HG02840 (cell line): ENCODE results near the gene GRPR.
"Not testable (repeated sequence)": the region's sequence is repeated elsewhere in the genome, so short reads cannot be mapped to it uniquely, and the experiment has no call there.

Experiments used
- ATAC-seq: cut with Tn5 transposase; IDR thresholded peaks from one replicate; pipeline ENCODE4 v1.9.1; 2021; ENCODE audit warnings: mild to moderate bottlenecking, moderate library complexity, moderate number of reproducible peaks; ENCODE audit not compliant: unreplicated experiment, low FRiP score

The GRPR gene

DNA sequence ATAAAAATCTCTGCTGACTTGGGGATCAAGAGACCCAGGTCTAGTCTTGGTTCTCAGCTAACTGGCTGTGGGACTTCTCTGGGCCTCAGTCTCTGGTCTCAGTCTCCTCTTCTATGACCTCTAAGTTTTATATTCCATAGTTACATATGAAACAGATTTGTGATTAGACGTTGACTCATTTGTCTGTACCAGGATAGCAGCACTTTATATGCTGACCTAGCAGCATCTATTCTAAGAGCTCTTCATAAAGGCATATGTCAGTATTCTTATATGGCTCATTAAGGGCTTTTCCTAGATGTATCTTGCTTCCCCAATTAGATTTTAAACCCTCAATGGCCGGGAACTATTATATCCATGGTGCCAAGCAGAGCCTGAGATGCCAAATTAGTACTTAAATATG, 12.7 kb downstream of the GRPR start:
- ATAC-seq, result no peak

DNA sequence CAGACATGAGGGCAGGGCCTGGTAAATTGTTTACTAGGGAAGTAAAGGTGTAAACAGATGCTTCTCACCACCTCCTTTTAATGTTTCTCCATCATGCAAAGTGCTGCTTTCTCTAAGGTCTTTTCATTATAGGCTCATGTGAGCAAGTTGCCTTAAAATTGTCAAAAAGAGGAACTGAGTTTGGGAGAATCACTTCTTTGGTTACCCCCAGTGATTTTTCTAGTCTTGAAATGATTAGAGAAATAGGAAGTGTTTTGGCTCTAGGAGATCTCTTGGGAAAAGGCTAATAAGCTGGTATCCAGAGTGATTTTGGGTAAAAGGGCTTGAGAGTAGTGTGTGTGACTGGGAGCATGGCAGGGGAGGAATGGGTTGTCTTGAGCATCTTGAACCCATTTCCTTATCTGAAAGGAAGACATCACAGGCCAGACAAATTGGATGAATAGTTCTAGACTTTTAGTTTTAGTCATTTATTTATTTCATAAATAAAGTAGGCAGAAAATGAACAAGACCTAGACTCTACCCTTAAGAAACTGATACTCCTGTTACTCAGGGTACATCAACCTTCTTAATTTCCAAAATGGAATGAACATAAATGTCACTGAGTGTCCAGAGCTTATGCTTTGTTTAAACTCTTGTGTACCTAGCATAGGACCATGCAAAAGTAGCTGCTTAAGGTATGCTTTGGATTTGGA, 14.2 kb downstream of the GRPR start:
- ATAC-seq, result peak; percentile 62

- peak; percentile 23 for ATAC-seq
Measured at GRCh38 chrX:16138108-16138427, 14.7 kb downstream of the GRPR start.

DNA sequence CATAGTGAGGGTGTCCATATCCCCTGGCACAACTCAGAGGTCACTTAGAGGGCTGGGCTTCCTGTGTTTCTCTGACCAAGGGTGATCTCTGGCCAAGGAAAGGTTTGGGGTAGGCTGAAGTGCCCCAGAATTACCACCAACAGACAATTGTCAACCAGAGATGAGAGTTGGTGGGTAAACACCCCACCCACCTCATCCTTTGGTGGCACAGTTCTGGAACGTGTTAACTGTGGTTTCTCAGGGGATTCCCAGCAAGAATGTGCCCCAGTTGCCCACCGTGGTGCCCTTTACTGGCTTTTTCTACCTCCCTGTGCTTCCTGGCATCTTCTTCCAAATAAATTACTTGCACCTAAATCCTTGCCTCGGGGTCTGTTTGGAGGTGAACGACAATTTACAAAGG, 17.1 kb downstream of the GRPR start:
- ATAC-seq, result no peak

GRCh38 chrX:16140983-16141382, 17.6 kb downstream of the GRPR start:
- no peak for ATAC-seq

DNA sequence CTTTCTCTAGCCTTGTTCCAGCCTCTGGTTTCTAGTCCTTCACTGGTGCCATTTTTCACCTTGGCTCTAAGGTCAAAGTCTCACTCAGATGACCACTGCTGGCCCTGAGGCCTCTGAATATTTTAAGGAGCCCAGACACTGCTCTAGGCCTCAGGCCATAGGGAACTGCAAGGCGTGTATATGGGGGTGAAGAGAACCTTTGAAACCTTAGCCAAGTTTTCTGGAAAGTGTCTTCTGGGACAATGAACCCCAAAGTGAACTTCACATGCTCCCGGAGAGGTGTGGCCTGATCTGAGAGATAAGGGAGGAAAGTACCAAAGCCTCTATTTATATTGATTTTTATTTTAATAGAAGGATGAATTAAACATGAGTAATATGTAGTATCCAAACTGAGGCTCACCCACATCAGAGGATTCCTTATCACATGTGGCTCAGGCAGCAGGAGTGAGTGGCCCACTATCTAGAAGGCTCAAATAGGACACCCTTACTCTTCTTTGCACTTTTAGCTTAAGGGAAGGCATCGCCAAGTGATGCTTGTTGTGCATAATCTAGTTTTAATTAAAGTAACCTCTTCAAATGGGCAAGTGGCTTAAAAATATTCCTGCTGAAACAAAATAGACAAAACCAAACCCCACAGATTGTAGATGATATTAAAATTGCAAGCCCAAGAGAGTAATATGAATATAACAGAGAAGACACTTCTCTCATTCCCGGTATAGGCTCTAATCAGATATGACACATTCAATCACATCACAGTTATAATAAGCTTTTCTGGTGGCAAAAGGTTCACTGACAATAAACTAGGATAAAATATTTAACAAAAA, 18.3 kb downstream of the GRPR start:
- ATAC-seq, result no peak

DNA sequence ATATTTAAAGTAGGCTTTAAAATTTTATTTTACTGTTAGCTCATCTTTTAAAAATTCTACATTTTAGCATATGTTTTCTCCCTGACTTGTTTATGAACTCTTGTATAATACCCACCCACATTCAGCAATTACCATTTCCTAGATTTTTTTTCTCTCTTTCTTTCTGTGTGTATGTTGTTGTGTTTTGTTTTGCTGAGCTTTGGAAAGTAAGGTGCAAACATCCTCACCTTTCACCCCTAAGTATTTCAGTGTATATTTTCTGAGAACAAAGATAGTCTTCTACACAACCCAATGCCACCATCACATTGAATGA, 18.8 kb downstream of the GRPR start:
- no peak for ATAC-seq

DNA sequence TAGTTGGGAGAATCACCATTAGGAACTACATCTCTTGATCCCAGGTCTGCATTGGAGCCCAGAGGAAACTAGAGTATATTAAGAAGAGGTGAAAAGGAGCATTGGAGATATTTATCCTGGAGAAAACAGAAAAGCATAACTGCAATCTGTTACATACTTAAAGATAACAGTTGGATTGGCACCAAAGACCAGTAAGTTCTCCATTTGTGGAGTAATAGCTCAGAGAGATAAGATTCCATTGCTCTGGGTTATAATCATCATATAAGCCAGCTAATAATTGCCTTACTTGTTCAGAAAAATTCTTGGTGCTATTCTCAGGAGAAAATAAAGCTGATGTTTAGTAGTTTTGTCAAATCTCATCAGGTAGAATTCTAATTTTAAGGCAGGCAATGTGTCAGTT, 20.6 kb downstream of the GRPR start:
- no peak for ATAC-seq

DNA sequence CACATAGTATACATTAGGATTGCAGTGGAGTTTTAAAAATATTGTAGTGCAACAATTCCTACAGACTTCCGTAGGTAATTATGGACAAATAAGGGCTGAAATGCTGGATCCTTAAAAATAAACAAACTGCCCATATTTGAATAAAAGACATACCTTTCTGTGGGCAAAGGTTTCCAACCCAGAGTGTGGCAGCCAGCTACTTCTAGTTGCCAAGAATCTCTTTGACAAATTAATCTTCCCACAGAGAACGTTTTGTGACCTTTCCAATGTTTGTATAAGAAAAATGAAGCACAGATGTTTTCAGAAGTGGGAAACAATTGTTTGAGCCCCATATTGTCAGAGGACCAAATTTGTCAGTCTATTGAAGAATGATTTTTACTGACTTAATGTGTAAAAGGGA, 21.1 kb downstream of the GRPR start:
- ATAC-seq, result no peak

- not testable (repeated sequence) for ATAC-seq
Measured at GRCh38 chrX:16145093-16145492, 21.7 kb downstream of the GRPR start.

DNA sequence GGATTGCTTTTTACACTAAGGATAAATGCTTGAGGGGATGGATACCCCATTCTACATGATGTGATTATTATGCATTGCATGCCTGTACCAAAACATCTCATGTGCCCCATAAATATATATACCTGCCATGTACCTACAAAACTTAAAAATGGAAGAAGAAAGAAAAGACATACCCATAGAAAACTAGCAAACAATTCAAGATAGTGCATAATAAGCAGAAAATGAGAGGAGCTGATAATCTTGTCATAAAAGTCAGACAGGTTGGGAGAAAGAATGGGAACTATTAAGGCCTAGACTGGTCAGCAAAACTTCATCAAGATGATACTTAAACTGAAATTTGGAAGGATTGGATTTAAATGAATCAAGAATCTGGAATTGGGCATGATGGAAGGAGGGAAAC, 22.3 kb downstream of the GRPR start:
- ATAC-seq, result no peak

- ATAC-seq, result no peak
Measured at GRCh38 chrX:16148896-16149295, 25.5 kb downstream of the GRPR start.

GRCh38 chrX:16155581-16156096, 32.3 kb downstream of the GRPR start:
- ATAC-seq, result no peak

DNA sequence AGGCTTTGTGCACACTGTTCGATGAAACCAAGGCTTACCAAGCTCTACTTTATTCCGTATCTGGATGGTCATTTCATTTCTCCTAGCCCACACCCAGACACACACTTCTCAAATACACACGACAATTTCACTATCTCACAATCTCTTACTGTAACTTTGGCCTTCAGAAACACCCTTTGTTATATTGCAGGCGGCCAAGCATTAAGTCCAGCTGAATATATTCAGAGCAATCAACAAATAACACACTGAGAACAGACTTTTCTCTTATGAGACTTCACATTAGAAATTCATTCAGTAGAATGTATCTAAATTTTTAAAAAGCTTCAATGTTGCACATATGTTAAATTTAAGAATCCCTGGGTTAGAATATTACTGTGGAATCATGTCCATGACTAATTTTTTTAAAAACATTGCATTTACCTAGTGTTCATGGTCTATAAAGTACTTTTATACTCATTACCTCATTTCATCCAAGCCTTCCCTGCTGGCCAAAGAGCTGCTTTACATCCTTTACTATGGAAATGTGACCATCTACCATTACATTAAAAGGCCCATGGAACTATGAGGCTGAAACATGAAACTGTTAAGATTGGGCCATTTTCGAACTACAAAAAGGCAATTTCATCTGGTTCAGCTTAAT, 33.4 kb downstream of the GRPR start:
- no peak for ATAC-seq

- ATAC-seq, result no peak
Measured at GRCh38 chrX:16160729-16161128, 37.4 kb downstream of the GRPR start.

DNA sequence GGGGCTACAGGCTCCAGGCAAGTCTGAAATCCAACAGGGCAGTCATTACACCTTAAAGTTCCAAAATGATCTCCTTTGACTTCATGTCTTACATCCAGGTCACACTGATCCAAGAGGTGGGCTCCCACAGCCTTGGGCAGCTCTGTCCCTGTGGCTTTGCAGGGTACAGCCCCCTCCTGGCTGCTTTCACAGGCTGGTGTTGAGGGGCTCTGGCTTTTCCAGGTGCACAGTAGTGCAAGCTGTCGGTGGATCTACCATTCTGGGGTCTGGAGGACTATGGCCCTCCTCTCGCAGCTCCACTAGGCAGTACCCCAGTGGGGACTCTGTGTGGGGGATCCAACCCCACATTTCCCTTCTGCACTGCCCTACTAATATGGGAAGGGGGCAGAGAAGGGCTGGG, 37.8 kb downstream of the GRPR start:
- not testable (repeated sequence) for ATAC-seq

GRCh38 chrX:16162391-16162790, 39.0 kb downstream of the GRPR start:
- no peak for ATAC-seq

DNA sequence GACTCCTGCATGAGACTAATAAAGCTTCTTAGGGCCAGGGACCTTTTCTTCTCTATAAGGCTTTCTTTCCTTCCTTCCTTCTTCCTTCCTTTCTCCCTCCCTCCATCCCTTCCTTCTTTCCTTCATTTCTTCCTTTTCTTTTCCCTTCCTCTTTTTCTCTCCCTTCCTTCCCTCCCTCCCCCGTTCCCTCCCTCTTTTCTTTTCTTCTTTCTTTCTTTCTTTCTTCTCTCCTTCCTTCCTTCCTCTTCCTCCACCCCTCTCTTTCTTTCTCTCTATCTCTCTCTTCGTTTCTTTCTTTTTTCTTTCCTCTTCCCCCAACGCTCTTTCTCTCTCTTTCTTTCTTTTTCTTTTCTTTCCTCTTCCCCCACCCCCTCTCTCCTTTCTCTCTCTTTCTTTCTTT, 41.4 kb downstream of the GRPR start:
- ATAC-seq, result no peak

GRCh38 chrX:16167181-16167580, 43.8 kb downstream of the GRPR start, which contains the start of gene MAGEB17:
Gene MAGEB17 (plus strand): TSS chrX:16167481. CDS start chrX:16170383, 2,902 bp downstream.
- ATAC-seq, result no peak

DNA sequence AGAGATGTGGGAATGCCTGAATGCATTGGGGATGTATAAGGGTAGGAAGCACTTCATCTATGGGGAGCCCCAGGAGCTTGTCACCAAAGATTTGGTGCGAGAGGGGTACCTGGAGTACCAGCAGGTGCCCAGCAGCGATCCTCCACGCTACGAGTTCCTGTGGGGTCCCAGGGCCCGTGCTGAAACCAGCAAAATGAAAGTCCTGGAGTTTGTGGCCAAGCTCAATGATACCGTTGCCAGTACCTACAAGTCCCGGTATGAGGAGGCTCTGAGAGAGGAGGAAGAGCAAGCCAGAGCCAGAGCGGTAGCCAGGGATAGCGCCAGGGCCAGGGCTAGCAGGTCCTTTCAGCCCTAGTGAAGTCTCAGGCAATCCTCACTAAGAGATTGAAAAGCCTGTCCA, 47.7 kb downstream of the GRPR start:
- no peak for ATAC-seq

GRCh38 chrX:16171944-16172343, 48.6 kb downstream of the GRPR start:
- ATAC-seq, result no peak

GRCh38 chrX:16172391-16172790, 49.0 kb downstream of the GRPR start:
- ATAC-seq, result no peak
